ENCODE data around the gene TPRA1.

TPRA1 gene

DNA sequence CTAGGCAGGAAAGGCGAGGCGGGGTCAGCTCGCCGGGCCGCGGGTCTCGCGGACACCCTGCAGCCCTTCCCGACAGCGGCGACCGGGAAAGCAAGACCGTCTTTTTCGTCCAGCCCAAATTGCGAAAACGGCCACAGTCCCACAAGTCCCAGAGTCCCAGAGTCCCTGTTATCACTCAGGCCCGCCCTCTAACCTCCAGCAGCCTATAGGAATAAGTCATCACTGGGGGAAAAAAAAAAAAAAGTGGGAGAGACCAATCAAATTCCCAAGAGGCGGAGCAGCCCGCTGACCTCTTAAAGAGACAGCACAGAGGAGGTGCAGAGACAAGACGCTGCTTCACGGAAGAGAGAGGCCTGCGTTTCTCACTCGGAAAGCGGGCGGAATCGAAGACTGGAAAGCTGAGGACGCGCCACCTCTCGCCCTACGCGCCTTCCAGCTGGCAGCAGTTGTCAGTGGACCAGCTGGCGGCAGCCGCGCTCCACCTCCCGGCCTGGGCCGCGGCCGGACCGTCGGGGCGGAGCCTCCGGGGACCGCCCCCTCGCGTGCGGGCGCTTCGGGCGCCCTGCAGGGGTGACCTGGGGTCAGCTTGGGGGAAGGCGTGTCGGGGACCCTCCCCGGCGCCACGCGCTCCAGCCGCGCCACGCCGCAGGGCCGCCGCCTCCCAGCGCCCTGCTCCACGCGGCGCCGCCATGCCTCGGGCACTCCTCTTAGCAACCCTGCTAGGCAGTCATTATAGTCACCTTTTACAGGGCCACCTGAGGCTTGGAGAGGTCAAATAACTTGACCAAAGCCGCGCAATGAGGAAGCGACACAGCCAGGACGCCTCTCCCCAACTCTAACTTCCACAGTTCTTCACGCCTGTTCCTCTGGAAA lies at the start of gene TPRA1:
TPRA1 (minus strand) TSS at position 141 of the 873 bp plus-strand sequence. CDS start 10,587 bp downstream, outside the sequence.
- Histone ChIP-seq H3K79me2 (ENCODE audit: insufficient read depth, low read length) (peaks cover 46% of the 10 kb centered on the region), H3K9me3 (ENCODE audit: insufficient read depth, low read length, severe bottlenecking) (no peaks in the 10 kb centered on the region), H3K36me3 (ENCODE audit: insufficient read depth, low read length) (peaks cover 12% of the 10 kb centered on the region), H3K27me3 (ENCODE audit: insufficient read depth, low read length, poor library complexity) (no peaks in the 10 kb centered on the region), H3K4me3 (ENCODE audit: low read depth in 1 of 2, low read length in 2 of 2) (peak within 1 kb of the TSS; percentile 84 to 94), H3K4me2 (ENCODE audit: insufficient read depth, low read length) (peak within 1 kb of the TSS; percentile 85), H3K4me1 (ENCODE audit: insufficient read depth, low read length) (peaks cover 31% of the 10 kb centered on the region), H2AFZ (ENCODE audit: low read depth, low read length) (peak within 1 kb of the TSS; percentile 89), H4K20me1 (ENCODE audit: insufficient read depth, low read length) (peaks cover 39% of the 10 kb centered on the region), H3K27ac (ENCODE audit: low read length) (peak within 1 kb of the TSS; percentile 88), H3K9ac (ENCODE audit: low read depth, low read length) (peak within 1 kb of the TSS; percentile 95)
- peak; percentile 85 for ATAC-seq (ENCODE audit: insufficient read depth, low read depth)
- TF ChIP-seq, protein P1, sequence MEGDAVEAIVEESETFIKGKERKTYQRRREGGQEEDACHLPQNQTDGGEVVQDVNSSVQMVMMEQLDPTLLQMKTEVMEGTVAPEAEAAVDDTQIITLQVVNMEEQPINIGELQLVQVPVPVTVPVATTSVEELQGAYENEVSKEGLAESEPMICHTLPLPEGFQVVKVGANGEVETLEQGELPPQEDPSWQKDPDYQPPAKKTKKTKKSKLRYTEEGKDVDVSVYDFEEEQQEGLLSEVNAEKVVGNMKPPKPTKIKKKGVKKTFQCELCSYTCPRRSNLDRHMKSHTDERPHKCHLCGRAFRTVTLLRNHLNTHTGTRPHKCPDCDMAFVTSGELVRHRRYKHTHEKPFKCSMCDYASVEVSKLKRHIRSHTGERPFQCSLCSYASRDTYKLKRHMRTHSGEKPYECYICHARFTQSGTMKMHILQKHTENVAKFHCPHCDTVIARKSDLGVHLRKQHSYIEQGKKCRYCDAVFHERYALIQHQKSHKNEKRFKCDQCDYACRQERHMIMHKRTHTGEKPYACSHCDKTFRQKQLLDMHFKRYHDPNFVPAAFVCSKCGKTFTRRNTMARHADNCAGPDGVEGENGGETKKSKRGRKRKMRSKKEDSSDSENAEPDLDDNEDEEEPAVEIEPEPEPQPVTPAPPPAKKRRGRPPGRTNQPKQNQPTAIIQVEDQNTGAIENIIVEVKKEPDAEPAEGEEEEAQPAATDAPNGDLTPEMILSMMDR (IDR thresholded peaks at IDR 0.05; ENCODE audit: borderline replicate concordance, extremely low read depth, low read length, poor library complexity, severe bottlenecking) = peak; percentile 49
- no peak for TF ChIP-seq EZH2 (IDR thresholded peaks at IDR 0.05; ENCODE audit: borderline replicate concordance, low read depth, low read length, severe bottlenecking)
- peak; percentile 92 for DNase-seq

DNA sequence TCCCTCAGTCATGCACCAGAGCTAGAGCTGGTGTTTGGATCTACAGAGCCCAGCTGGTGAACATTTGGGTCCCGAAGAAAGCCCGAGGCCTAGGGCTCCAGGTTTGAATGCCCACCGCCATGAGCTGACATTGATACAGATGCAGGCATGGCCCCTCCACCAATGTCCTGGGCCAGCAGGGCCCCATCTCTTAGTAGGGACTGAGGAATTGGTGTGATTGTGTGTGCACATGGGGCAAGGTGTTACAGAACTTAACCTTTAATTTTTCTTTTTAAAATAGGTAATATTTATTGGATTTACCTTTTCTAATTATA lies 49.5 kb upstream of the TPRA1 start:
- Histone ChIP-seq H3K4me3 (ENCODE audit: low read depth in 1 of 2, low read length in 2 of 2) (no peak overlapping the region), H3K4me2 (ENCODE audit: insufficient read depth, low read length) (no peak overlapping the region), H3K36me3 (ENCODE audit: insufficient read depth, low read length) (no peaks in the 10 kb centered on the region), H3K27me3 (ENCODE audit: insufficient read depth, low read length, poor library complexity) (peaks cover 5% of the 10 kb centered on the region), H3K79me2 (ENCODE audit: insufficient read depth, low read length) (no peaks in the 10 kb centered on the region), H3K4me1 (ENCODE audit: insufficient read depth, low read length) (peaks cover 11% of the 10 kb centered on the region), H3K9ac (ENCODE audit: low read depth, low read length) (no peak overlapping the region), H3K27ac (ENCODE audit: low read length) (no peak overlapping the region), H4K20me1 (ENCODE audit: insufficient read depth, low read length) (no peaks in the 10 kb centered on the region), H2AFZ (ENCODE audit: low read depth, low read length) (no peak overlapping the region), H3K9me3 (ENCODE audit: insufficient read depth, low read length, severe bottlenecking) (no peaks in the 10 kb centered on the region)
- TF ChIP-seq, protein P1 (IDR thresholded peaks at IDR 0.05; ENCODE audit: borderline replicate concordance, extremely low read depth, low read length, poor library complexity, severe bottlenecking) = no peak
- no peak for TF ChIP-seq EZH2 (IDR thresholded peaks at IDR 0.05; ENCODE audit: borderline replicate concordance, low read depth, low read length, severe bottlenecking)
- DNase-seq (no peak), ATAC-seq (ENCODE audit: insufficient read depth, low read depth) (no peak)

DNA sequence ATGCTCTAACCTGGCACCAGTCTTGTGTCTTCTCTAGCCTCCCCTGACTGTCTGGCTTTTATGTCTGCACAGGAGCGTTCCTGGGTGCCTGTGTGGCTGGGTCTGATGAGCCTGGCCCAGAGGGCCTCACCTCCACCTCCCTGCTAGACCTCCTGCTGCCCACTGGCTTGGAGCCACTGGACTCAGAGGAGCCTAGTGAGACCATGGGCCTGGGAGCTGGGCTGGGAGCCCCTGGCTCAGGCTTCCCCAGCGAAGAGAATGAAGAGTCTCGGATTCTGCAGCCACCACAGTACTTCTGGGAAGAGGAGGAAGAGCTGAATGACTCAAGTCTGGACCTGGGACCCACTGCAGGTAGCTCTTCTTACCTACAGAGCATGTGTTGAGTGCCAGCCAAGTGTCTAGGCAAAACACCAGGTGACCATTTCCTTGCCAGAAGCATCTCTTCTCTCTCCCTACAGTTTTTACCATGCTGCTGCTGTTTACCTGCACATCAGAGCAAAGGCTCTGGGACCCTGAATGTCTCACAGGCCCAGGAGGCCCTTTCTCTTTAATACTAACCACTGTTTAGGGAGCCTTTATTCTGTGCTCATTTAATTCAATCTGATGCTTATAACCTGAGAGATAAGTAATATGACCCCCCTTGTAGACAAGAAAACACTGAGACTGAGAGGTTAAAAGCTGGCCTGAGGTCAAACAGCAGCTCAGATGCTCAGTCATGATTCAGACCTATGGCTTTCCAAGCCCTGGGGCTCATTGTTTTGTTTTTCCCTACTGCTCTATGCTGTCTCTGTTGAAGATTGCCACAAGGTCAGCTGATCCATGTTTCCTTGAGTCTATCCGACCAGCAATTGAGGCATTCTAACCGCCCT lies 48.9 kb upstream of the TPRA1 start:
- ATAC-seq (ENCODE audit: insufficient read depth, low read depth) (no peak), DNase-seq (no peak)
- Histone ChIP-seq H4K20me1 (ENCODE audit: insufficient read depth, low read length) (no peaks in the 10 kb centered on the region), H3K9me3 (ENCODE audit: insufficient read depth, low read length, severe bottlenecking) (no peaks in the 10 kb centered on the region), H3K79me2 (ENCODE audit: insufficient read depth, low read length) (no peaks in the 10 kb centered on the region), H2AFZ (ENCODE audit: low read depth, low read length) (no peak overlapping the region), H3K4me3 (ENCODE audit: low read depth in 1 of 2, low read length in 2 of 2) (no peak overlapping the region), H3K27me3 (ENCODE audit: insufficient read depth, low read length, poor library complexity) (no peaks in the 10 kb centered on the region), H3K36me3 (ENCODE audit: insufficient read depth, low read length) (no peaks in the 10 kb centered on the region), H3K4me2 (ENCODE audit: insufficient read depth, low read length) (no peak overlapping the region), H3K9ac (ENCODE audit: low read depth, low read length) (no peak overlapping the region), H3K4me1 (ENCODE audit: insufficient read depth, low read length) (peaks cover 11% of the 10 kb centered on the region), H3K27ac (ENCODE audit: low read length) (no peak overlapping the region)
- TF ChIP-seq, protein P1 (IDR thresholded peaks at IDR 0.05; ENCODE audit: borderline replicate concordance, extremely low read depth, low read length, poor library complexity, severe bottlenecking) = no peak
- TF ChIP-seq EZH2 (IDR thresholded peaks at IDR 0.05; ENCODE audit: borderline replicate concordance, low read depth, low read length, severe bottlenecking) = no peak
